SU-DHL-6 (cell line): ENCODE data around the gene NXPH4.

ENCODE experiments used
- H2AFZ ChIP-seq: fragments of 200-600 bp; sonication (generic); 2 replicates; pipeline ENCODE4 v1.6.1; 2014; ENCODE audit warnings: low read depth, mild to moderate bottlenecking, moderate library complexity, mixed read lengths, antibody characterized with exemption, low read length; ENCODE audit not compliant: severe bottlenecking
- H3F3A ChIP-seq: fragments of 200-600 bp; shearing (Covaris generic); 2 replicates; pipeline ENCODE4 v1.6.0; 2016; ENCODE audit warnings: antibody characterized with exemption, mild to moderate bottlenecking; ENCODE audit not compliant: insufficient read depth
- H3K27ac ChIP-seq: fragments of 200-600 bp; sonication (generic); 2 replicates; pipeline ENCODE4 v1.5.1; 2016; ENCODE audit warnings: low read depth, mild to moderate bottlenecking, low read length, moderate library complexity, mixed read lengths
- H3K27me3 ChIP-seq: fragments of 200-600 bp; sonication (generic), shearing (Covaris generic); 2 replicates; pipeline ENCODE4 v1.6.0; 2014; ENCODE audit warnings: mild to moderate bottlenecking, low read length
- H3K36me3 ChIP-seq: fragments of 200-600 bp; sonication (generic); 2 replicates; pipeline ENCODE4 v1.6.1; 2014; ENCODE audit warnings: mild to moderate bottlenecking, low read length, mixed read lengths
- H3K4me2 ChIP-seq: fragments of 300-600, 200-600 bp; shearing (Covaris generic), sonication (generic); 2 replicates; pipeline ENCODE4 v1.6.0; 2014; ENCODE audit warnings: low read length, low read depth, mild to moderate bottlenecking; ENCODE audit not compliant: poor library complexity, severe bottlenecking
- H3K4me3 ChIP-seq: fragments of 200-600 bp; sonication (generic); 2 replicates; pipeline ENCODE4 v1.5.1; 2014; ENCODE audit warnings: antibody characterized with exemption, low read length, mild to moderate bottlenecking, mixed read lengths; ENCODE audit not compliant: insufficient read depth, poor library complexity, severe bottlenecking
- H3K79me2 ChIP-seq: fragments of 200-600 bp; sonication (generic); 2 replicates; pipeline ENCODE4 v1.6.1; 2014; ENCODE audit warnings: mild to moderate bottlenecking, low read length, moderate library complexity; ENCODE audit not compliant: insufficient read depth
- H3K9ac ChIP-seq: fragments of 200-600 bp; sonication (generic); 2 replicates; pipeline ENCODE4 v1.7.0; 2014; ENCODE audit warnings: mild to moderate bottlenecking, low read length
- H3K9me2 ChIP-seq: fragments of 200-600 bp; sonication (generic); replicated peaks from 2 replicates; pipeline ENCODE4 v1.6.1; 2014; ENCODE audit warnings: low read length; ENCODE audit not compliant: insufficient read depth
- H3K9me3 ChIP-seq: fragments of 200-600 bp; sonication (generic); 2 replicates; pipeline ENCODE4 v1.6.1; 2014; ENCODE audit warnings: low read length, mixed read lengths; ENCODE audit not compliant: insufficient read depth
- H4K20me1 ChIP-seq: fragments of 200-600 bp; sonication (generic); 2 replicates; pipeline ENCODE4 v1.6.1; 2014; ENCODE audit warnings: low read depth, mild to moderate bottlenecking, antibody characterized with exemption, low read length, moderate library complexity, mixed read lengths
- CTCF ChIP-seq: fragments of 200-600 bp; sonication (generic); IDR thresholded peaks from one replicate; pipeline ENCODE4 v1.5.1; 2017; ENCODE audit warnings: antibody characterized with exemption, mild to moderate bottlenecking, low read length, moderate library complexity; ENCODE audit not compliant: insufficient read depth, poor library complexity, severe bottlenecking
- EZH2phosphoT487 ChIP-seq: fragments of 200-600 bp; sonication (generic), shearing (Covaris generic); conservative IDR thresholded peaks from 2 replicates; pipeline ENCODE4 v1.6.1; 2018; ENCODE audit warnings: mild to moderate bottlenecking, antibody characterized with exemption, low read length, moderate library complexity, mixed read lengths

Gene NXPH4

DNA sequence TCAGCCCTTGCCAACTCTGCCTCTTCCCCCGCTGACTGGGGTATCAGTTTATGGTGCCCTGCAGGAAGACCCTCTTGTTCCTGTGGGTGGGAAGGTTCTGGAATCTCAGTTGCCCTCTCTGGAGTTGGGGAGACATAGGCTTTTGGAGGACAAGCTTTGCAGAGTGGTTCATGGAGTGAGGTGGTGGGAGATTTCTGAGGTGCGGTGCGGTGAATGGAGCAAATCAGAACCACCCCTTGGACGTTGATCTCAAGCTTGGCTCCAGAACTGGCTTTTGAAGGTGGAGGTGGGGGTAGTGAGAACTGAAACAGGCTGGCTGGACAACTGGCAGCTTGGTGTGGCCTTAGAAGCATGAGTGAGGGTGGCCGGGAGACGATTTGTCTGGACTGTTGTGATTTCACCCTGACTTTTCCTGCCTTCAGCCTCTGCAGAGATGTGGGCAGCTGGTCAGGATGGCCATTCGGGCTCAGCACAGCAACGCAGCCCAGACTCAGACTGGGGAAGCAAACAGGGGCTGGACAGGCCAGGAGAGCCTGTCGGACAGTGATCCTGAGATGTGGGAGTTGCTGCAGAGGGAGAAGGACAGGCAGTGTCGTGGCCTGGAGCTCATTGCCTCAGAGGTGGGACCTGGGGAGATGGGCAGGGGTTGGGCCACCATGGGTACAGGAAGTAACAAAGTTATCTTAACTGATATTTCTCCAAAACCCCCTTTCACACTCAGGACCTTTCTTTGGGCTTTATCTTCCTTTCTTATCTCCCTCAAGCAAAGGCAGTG is 14.0 kb downstream of the NXPH4 start:
- Histone ChIP-seq H3K27me3 (no peaks in the 10 kb centered on the region), H3F3A (peaks cover 25% of the 10 kb centered on the region), H2AFZ (no peak overlapping the region)

GRCh38 chr12:57231276-57232021 is 14.9 kb downstream of the NXPH4 start:
- Histone ChIP-seq H3K27ac (no peak overlapping the region), H3K9ac (peak overlapping the region; percentile 89), H3K9me2 (no peaks in the 10 kb centered on the region), H2AFZ (no peak overlapping the region), H3K79me2 (peaks cover 30% of the 10 kb centered on the region), H3K4me2 (peak overlapping the region; percentile 89), H3K9me3 (no peaks in the 10 kb centered on the region), H3K4me3 (peak overlapping the region; percentile 62), H3F3A (peaks cover 17% of the 10 kb centered on the region), H3K27me3 (no peaks in the 10 kb centered on the region), H3K36me3 (peaks cover 23% of the 10 kb centered on the region), H4K20me1 (no peaks in the 10 kb centered on the region; the same call in 1 of the 2 replicates)
- TF ChIP-seq EZH2phosphoT487: no peak

More for the DNA sequence above, 14.0 kb downstream of the NXPH4 start:
- H3K9ac ChIP-seq: peak overlapping the region; percentile 89
- H3K4me3 ChIP-seq: peak overlapping the region; percentile 62
- no peaks in the 10 kb centered on the region for H3K9me2 ChIP-seq
- H4K20me1 ChIP-seq: no peaks in the 10 kb centered on the region; the same call in 1 of the 2 replicates
- H3K27ac ChIP-seq: peak overlapping the region; percentile 72
- peaks cover 30% of the 10 kb centered on the region for H3K79me2 ChIP-seq
- no peaks in the 10 kb centered on the region for H3K9me3 ChIP-seq
- TF ChIP-seq CTCF (no peak), EZH2phosphoT487 (no peak)
- H3K4me2 ChIP-seq: peak overlapping the region; percentile 89
- H3K36me3 ChIP-seq: peaks cover 23% of the 10 kb centered on the region

DNA sequence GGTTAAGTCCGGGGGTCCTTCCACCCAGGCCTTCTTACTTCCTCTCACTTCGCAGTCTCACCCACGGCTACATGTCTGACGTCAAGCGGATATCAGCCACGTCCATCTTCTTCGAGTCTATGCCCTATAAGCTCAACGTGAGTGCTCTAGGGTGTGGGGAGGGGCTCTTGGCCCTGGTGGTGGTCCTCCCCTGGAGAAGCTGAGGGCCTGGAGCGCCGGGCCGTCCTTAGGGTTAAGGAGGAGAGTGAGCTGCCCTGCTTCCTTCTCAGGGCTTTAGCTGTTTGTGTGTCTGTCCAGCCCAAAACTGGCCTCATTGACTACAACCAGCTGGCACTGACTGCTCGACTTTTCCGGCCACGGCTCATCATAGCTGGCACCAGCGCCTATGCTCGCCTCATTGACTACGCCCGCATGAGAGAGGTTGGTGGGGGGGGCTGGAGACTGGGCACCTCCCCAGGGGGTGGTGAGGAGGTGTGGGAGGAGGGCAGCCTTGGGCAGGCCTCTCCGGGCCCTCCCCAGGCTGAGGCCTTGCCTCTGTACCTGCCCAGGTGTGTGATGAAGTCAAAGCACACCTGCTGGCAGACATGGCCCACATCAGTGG is 15.7 kb downstream of the NXPH4 start:
- Histone ChIP-seq H3F3A (peaks cover 17% of the 10 kb centered on the region), H3K9ac (no peak overlapping the region)
- TF ChIP-seq EZH2phosphoT487: no peak
- TF ChIP-seq CTCF: no peak

More for the DNA sequence above, 15.7 kb downstream of the NXPH4 start:
- Histone ChIP-seq H3K27me3 (no peaks in the 10 kb centered on the region), H3K4me3 (no peak overlapping the region), H4K20me1 (no peaks in the 10 kb centered on the region; the same call in 1 of the 2 replicates), H3K9me3 (no peaks in the 10 kb centered on the region), H3K9me2 (no peaks in the 10 kb centered on the region), H3K4me2 (no peak overlapping the region), H3K79me2 (peaks cover 30% of the 10 kb centered on the region), H2AFZ (no peak overlapping the region), H3K36me3 (peaks cover 23% of the 10 kb centered on the region), H3K27ac (no peak overlapping the region)
